ENCODE results near the gene NAALADL1.

The NAALADL1 gene

DNA sequence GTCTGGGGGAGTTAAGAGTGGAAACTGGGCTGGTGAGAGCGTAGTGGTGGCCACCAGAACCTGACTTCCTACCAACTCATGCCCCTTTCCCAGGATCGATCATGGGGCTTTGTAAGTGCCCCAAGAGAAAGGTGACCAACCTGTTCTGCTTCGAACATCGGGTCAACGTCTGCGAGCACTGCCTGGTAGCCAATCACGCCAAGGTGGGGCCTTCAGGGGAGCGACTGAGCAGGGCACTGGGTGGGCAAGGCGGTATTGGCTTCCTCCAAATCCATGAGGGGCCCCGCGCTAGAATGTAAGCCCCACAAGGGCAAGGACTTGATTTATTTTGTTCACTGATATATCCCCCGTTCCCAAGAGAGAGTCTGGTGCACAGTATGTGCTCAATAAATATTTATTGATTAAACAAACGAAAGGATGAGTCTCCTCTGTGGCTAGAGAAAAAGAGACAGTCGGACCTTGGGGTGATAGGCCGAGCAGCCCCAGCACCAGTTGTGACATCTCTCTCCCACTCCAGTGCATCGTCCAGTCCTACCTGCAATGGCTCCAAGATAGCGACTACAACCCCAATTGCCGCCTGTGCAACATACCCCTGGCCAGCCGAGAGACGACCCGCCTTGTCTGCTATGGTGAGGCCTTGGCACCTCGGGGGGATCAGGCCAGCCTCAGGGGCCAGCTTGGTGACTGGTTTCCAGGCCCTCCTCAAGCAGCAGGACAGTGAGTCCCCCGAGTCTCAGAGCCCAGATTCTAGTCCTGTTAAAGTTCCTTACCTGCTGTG, 26.4 kb upstream of the NAALADL1 start:
- TF ChIP-seq KLF7 (tag by site-specific recombination; IDR thresholded peaks at IDR 0.05; ENCODE audit: borderline replicate concordance) = no peak
- TF ChIP-seq, protein P1, sequence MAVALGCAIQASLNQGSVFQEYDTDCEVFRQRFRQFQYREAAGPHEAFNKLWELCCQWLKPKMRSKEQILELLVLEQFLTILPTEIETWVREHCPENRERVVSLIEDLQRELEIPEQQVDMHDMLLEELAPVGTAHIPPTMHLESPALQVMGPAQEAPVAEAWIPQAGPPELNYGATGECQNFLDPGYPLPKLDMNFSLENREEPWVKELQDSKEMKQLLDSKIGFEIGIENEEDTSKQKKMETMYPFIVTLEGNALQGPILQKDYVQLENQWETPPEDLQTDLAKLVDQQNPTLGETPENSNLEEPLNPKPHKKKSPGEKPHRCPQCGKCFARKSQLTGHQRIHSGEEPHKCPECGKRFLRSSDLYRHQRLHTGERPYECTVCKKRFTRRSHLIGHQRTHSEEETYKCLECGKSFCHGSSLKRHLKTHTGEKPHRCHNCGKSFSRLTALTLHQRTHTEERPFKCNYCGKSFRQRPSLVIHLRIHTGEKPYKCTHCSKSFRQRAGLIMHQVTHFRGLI (tag by site-specific recombination; IDR thresholded peaks at IDR 0.05) = no peak
- TF ChIP-seq ZNF221 (tag by site-specific recombination; IDR thresholded peaks at IDR 0.05; ENCODE audit: borderline replicate concordance) = no peak
- TF ChIP-seq HOXD13 (CRISPR knock-in tag; IDR thresholded peaks at IDR 0.05; ENCODE audit: borderline replicate concordance) = no peak
- TF ChIP-seq KLF16 (tag by site-specific recombination; IDR thresholded peaks at IDR 0.05) = no peak
- TF ChIP-seq IKZF3 (tag by site-specific recombination; IDR thresholded peaks at IDR 0.05) = no peak
- TF ChIP-seq, protein P2, sequence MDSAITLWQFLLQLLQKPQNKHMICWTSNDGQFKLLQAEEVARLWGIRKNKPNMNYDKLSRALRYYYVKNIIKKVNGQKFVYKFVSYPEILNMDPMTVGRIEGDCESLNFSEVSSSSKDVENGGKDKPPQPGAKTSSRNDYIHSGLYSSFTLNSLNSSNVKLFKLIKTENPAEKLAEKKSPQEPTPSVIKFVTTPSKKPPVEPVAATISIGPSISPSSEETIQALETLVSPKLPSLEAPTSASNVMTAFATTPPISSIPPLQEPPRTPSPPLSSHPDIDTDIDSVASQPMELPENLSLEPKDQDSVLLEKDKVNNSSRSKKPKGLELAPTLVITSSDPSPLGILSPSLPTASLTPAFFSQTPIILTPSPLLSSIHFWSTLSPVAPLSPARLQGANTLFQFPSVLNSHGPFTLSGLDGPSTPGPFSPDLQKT (IDR thresholded peaks at IDR 0.05; ENCODE audit: borderline replicate concordance, low read depth, low read length) = no peak
- TF ChIP-seq, protein P3, sequence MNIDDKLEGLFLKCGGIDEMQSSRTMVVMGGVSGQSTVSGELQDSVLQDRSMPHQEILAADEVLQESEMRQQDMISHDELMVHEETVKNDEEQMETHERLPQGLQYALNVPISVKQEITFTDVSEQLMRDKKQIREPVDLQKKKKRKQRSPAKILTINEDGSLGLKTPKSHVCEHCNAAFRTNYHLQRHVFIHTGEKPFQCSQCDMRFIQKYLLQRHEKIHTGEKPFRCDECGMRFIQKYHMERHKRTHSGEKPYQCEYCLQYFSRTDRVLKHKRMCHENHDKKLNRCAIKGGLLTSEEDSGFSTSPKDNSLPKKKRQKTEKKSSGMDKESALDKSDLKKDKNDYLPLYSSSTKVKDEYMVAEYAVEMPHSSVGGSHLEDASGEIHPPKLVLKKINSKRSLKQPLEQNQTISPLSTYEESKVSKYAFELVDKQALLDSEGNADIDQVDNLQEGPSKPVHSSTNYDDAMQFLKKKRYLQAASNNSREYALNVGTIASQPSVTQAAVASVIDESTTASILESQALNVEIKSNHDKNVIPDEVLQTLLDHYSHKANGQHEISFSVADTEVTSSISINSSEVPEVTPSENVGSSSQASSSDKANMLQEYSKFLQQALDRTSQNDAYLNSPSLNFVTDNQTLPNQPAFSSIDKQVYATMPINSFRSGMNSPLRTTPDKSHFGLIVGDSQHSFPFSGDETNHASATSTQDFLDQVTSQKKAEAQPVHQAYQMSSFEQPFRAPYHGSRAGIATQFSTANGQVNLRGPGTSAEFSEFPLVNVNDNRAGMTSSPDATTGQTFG (tag by site-specific recombination; IDR thresholded peaks at IDR 0.05; ENCODE audit: borderline replicate concordance) = no peak
- no peak for TF ChIP-seq ZFP3 (tag by site-specific recombination; IDR thresholded peaks at IDR 0.05; ENCODE audit: low read depth)
- TF ChIP-seq ZNF239 (tag by site-specific recombination; IDR thresholded peaks at IDR 0.05) = no peak
- TF ChIP-seq YY1 (tag by site-specific recombination; IDR thresholded peaks at IDR 0.05) = no peak
- no peak for TF ChIP-seq ZNF473 (tag by site-specific recombination; IDR thresholded peaks at IDR 0.05)
- TF ChIP-seq ZNF223 (tag by site-specific recombination; IDR thresholded peaks at IDR 0.05) = no peak
- TF ChIP-seq ZNF211 (tag by site-specific recombination; IDR thresholded peaks at IDR 0.05; ENCODE audit: low read depth) = no peak
- TF ChIP-seq MYNN (tag by site-specific recombination; IDR thresholded peaks at IDR 0.05; ENCODE audit: borderline replicate concordance) = no peak
- TF ChIP-seq ZNF837 (tag by site-specific recombination; IDR thresholded peaks at IDR 0.05) = no peak
- TF ChIP-seq, protein P4, sequence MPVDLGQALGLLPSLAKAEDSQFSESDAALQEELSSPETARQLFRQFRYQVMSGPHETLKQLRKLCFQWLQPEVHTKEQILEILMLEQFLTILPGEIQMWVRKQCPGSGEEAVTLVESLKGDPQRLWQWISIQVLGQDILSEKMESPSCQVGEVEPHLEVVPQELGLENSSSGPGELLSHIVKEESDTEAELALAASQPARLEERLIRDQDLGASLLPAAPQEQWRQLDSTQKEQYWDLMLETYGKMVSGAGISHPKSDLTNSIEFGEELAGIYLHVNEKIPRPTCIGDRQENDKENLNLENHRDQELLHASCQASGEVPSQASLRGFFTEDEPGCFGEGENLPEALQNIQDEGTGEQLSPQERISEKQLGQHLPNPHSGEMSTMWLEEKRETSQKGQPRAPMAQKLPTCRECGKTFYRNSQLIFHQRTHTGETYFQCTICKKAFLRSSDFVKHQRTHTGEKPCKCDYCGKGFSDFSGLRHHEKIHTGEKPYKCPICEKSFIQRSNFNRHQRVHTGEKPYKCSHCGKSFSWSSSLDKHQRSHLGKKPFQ (tag by site-specific recombination; IDR thresholded peaks at IDR 0.05) = no peak
- no peaks in the 10 kb centered on the region for H3K9me3 ChIP-seq (ENCODE audit: control insufficient read depth, insufficient read depth, low read depth, low read length)
- H3K27ac ChIP-seq (ENCODE audit: extremely low read depth, low read depth, low read length) = peak overlapping the region; percentile 27; the same call in 1 of the 2 replicates
- H3K4me1 ChIP-seq (ENCODE audit: control insufficient read depth, insufficient read depth, low read length) = peaks cover 3% of the 10 kb centered on the region; the same call in 1 of the 2 replicates
- POLR2A ChIA-PET = interaction anchor here (0.6 to 1.3 kb wide), 5 partner anchors 9 to 234 kb away, joined by 3 to 5 read pairs (median 5); partner anchors contain the start of genes FAU, MRPL49 and VPS51
- H3K36me3 ChIP-seq (ENCODE audit: control insufficient read depth in 2 of 2, insufficient read depth in 1 of 2, low read length in 2 of 2) = peaks cover 5 to 79% of the 10 kb centered on the region in 2 experiments; a peak in 2 of 3 replicates
- H3K4me3 ChIP-seq (ENCODE audit: low read depth, low read length) = peak overlapping the region; percentile 92
- CTCF ChIA-PET = no interaction called here

Data from HEK293 (cell line).